HEK293 (cell line): Measurements from ENCODE around the gene KCNAB1.

Experiments
- CTCF ChIA-PET: fragments of 350-600 bp; formaldehyde crosslinking; extraction: SDS; loops from one replicate; lab custom pipeline; 2021; ENCODE audit warnings: antibody characterized with exemption; lab: Yijun Ruan, JAX
- POLR2A ChIA-PET: fragments of 300-600 bp; formaldehyde crosslinking; extraction: SDS; loops from one replicate; lab custom pipeline; 2020; ENCODE audit warnings: antibody characterized with exemption, inconsistent platforms; lab: Yijun Ruan, JAX
- H3K27ac ChIP-seq: fragments of 200-500 bp; sonication (Bioruptor generic); 2 replicates; pipeline ENCODE4 v1.5.1; 2014; ENCODE audit warnings: low read depth, low read length, control low read depth, inconsistent platforms; ENCODE audit errors: extremely low read depth
- H3K36me3 ChIP-seq, 2 experiments: fragments of 200-500 bp in 1 of 2; sonication (Bioruptor generic) in 1 of 2; 1 replicate in 1 of 2; 2 replicates in 1 of 2; pipeline ENCODE4 v1.5.1; 2014 to 2017; ENCODE audit warnings: inconsistent platforms in 2 of 2, low read length in 2 of 2; ENCODE audit not compliant: control insufficient read depth in 2 of 2, insufficient read depth in 1 of 2
- H3K4me1 ChIP-seq: fragments of 200-500 bp; sonication (Bioruptor generic); 2 replicates; pipeline ENCODE4 v1.5.1; 2014; ENCODE audit warnings: mild to moderate bottlenecking, low read length, inconsistent platforms; ENCODE audit not compliant: control insufficient read depth, insufficient read depth
- H3K4me3 ChIP-seq: 2 replicates; pipeline ENCODE4 v1.5.1; 2011; ENCODE audit warnings: low read depth, mild to moderate bottlenecking, control low read depth, low read length, moderate library complexity
- H3K9me3 ChIP-seq: fragments of 200-500 bp; sonication (Bioruptor generic); 2 replicates; pipeline ENCODE4 v1.5.1; 2014; ENCODE audit warnings: low read depth, low read length, inconsistent platforms; ENCODE audit not compliant: control insufficient read depth, insufficient read depth
- MEIS1 ChIP-seq: sonication (generic); formaldehyde crosslinking; IDR thresholded peaks from 2 replicates; pipeline ENCODE4 v1.8.1; 2022; ENCODE audit warnings: missing genetic modification reagents, mild to moderate bottlenecking, borderline replicate concordance
- PRDM1 ChIP-seq: fragments of 450-650 bp; formaldehyde crosslinking; IDR thresholded peaks from 2 replicates; pipeline ENCODE4; 2016; ENCODE audit warnings: missing biosample characterization, missing genetic modification characterization
- REST ChIP-seq: fragments of 450-650 bp; formaldehyde crosslinking; IDR thresholded peaks from 2 replicates; pipeline ENCODE4 v1.5.1; 2016; ENCODE audit warnings: missing biosample characterization, missing genetic modification characterization
- TCF7L2 ChIP-seq: IDR thresholded peaks from 2 replicates; pipeline ENCODE4 v1.6.1; 2011; ENCODE audit warnings: low read depth, mild to moderate bottlenecking, inconsistent platforms, low read length, moderate library complexity, borderline replicate concordance
- YY1 ChIP-seq: fragments of 450-650 bp; formaldehyde crosslinking; IDR thresholded peaks from 2 replicates; pipeline ENCODE4 v1.5.1; 2018; ENCODE audit warnings: missing biosample characterization, missing genetic modification characterization
- ZNF214 ChIP-seq: fragments of 450-650 bp; formaldehyde crosslinking; IDR thresholded peaks from 2 replicates; pipeline ENCODE4 v1.5.1; 2017; ENCODE audit warnings: missing biosample characterization, mild to moderate bottlenecking, missing genetic modification characterization, borderline replicate concordance
- ZNF274 ChIP-seq, 2 experiments: fragments of 200-500 bp in 1 of 2; fragments of 450-650 bp in 1 of 2; sonication (Bioruptor generic) in 1 of 2; formaldehyde crosslinking in 1 of 2; IDR thresholded peaks; 2 replicates each; pipeline versions ENCODE4 v1.5.1 to v1.6.1; 2014 to 2016; ENCODE audit warnings: borderline replicate concordance in 1 of 2, inconsistent platforms in 1 of 2, low read length in 1 of 2, missing biosample characterization in 1 of 2, missing genetic modification characterization in 1 of 2
- ZNF398 ChIP-seq: fragments of 450-650 bp; formaldehyde crosslinking; IDR thresholded peaks from 2 replicates; pipeline ENCODE4 v1.5.1; 2017; ENCODE audit warnings: missing biosample characterization, missing genetic modification characterization
- ZNF433 ChIP-seq: fragments of 450-650 bp; formaldehyde crosslinking; IDR thresholded peaks from 2 replicates; pipeline ENCODE4 v1.5.1; 2016; ENCODE audit warnings: missing biosample characterization, missing genetic modification characterization, low read depth
- ZNF639 ChIP-seq: fragments of 450-650 bp; formaldehyde crosslinking; IDR thresholded peaks from 2 replicates; pipeline ENCODE4 v1.5.1; 2016; ENCODE audit warnings: missing biosample characterization, missing genetic modification characterization
- ZNF692 ChIP-seq: fragments of 450-650 bp; formaldehyde crosslinking; IDR thresholded peaks from 2 replicates; pipeline ENCODE4 v1.5.1; 2016; ENCODE audit warnings: missing biosample characterization, missing genetic modification characterization
- ZSCAN5A ChIP-seq: fragments of 450-650 bp; formaldehyde crosslinking; IDR thresholded peaks from 2 replicates; pipeline ENCODE4 v1.5.1; 2016; ENCODE audit warnings: missing biosample characterization, missing genetic modification characterization

KCNAB1 gene

GRCh38 chr3:156511987-156512677, 391.8 kb downstream of the KCNAB1 start:
- POLR2A ChIA-PET, result no interaction called here
- Histone ChIP-seq H3K9me3 (no peaks in the 10 kb centered on the region), H3K27ac (no peak overlapping the region), H3K36me3 (no peaks in the 10 kb centered on the region), H3K4me3 (no peak overlapping the region), H3K4me1 (no peaks in the 10 kb centered on the region)
- CTCF ChIA-PET, result interaction anchor here (0.6 to 2.3 kb wide), 7 partner anchors 9 to 520 kb away, joined by 3 to 12 read pairs (median 3); no protein-coding TSS in a partner anchor
- TF ChIP-seq ZSCAN5A (tag by site-specific recombination) (no peak), ZNF639 (no peak), TCF7L2 (no peak), REST (tag by site-specific recombination) (no peak), ZNF433 (tag by site-specific recombination) (no peak), MEIS1 (no peak), YY1 (tag by site-specific recombination) (no peak)

- Histone ChIP-seq H3K9me3 (no peaks in the 10 kb centered on the region), H3K27ac (no peak overlapping the region), H3K4me1 (no peaks in the 10 kb centered on the region), H3K4me3 (no peak overlapping the region), H3K36me3 (no peaks in the 10 kb centered on the region)
- ChIA-PET POLR2A (no interaction called here), CTCF (interaction anchor here (0.6 to 2.3 kb wide), 4 partner anchors 10 to 363 kb away, joined by 3 to 12 read pairs (median 5); no protein-coding TSS in a partner anchor)
- TF ChIP-seq PRDM1 (tag by site-specific recombination) (no peak), ZNF398 (tag by site-specific recombination) (no peak), ZNF274 (IDR thresholded peaks at IDR 0.05; ENCODE audit: low read length) (no peak), ZNF274 (tag by site-specific recombination; IDR thresholded peaks at IDR 0.05; ENCODE audit: borderline replicate concordance) (no peak), ZNF692 (tag by site-specific recombination) (peak; percentile 34; the same call in 1 of the 2 replicates), ZNF214 (no peak)
These were observed 393.2 kb downstream of the KCNAB1 start for GRCh38 chr3:156513619-156514018.
